ENCODE measurements around the gene PALD1. TPM values are rescaled to one million over a fixed set of nuclear protein-coding genes. Genes with fewer than 3 reads are reported as not detected.
A peak's percentile ranks its signal among the peaks of the same experiment; 100 is the strongest.

Gene PALD1
- total and polyA plus RNA-seq, 2 of the 13 experiments (the other 11 are each of a cell fraction or from before 2014, with no cell fraction given), result 0.07 to 0.09 TPM

DNA sequence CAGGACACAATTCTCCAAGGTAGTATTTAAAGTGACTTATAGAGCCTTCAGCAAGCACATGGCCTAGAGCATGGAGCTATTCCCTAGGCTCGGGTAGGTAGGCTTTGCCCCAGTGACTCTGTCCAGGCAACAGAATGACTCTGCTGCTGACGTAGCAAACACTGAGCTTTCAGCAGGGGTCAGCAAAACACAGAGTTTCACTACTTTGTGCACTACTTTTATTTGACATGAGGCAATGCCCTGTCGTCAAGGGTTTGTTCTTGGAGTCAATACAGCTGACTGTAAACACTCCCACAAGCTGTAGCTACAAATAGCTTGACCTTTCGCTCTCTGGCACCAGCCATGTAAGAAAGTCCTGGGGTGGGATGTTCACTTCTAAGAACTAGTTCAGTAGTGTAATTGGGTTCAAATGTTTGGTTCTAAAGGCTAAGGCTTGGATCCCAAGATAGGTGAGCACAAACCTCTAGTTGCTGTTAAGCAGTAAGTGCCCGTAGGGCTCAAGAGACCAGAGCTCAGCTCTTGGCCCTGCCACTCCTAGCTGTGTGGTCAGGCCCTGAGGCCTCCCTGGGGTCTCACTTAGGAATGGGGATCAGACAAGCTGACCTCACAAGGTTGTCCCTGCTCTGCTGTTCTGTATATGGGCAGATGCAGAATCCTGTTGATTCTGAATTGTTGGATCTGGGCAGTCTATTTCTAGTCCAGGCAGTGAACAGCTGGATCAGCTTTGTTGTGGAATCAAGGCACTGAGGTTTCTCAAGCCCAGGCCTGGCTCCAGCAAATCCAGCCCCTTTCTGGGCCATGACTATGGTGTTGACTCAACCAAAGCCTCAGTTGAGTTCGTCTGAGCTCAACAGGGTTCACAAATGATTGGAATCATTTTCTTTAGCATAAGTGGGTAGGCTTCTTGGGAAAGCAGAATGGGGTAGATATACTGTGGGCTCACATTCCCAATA, 47.8 kb upstream of the PALD1 start (continued):
- TF ChIP-seq, protein P1, sequence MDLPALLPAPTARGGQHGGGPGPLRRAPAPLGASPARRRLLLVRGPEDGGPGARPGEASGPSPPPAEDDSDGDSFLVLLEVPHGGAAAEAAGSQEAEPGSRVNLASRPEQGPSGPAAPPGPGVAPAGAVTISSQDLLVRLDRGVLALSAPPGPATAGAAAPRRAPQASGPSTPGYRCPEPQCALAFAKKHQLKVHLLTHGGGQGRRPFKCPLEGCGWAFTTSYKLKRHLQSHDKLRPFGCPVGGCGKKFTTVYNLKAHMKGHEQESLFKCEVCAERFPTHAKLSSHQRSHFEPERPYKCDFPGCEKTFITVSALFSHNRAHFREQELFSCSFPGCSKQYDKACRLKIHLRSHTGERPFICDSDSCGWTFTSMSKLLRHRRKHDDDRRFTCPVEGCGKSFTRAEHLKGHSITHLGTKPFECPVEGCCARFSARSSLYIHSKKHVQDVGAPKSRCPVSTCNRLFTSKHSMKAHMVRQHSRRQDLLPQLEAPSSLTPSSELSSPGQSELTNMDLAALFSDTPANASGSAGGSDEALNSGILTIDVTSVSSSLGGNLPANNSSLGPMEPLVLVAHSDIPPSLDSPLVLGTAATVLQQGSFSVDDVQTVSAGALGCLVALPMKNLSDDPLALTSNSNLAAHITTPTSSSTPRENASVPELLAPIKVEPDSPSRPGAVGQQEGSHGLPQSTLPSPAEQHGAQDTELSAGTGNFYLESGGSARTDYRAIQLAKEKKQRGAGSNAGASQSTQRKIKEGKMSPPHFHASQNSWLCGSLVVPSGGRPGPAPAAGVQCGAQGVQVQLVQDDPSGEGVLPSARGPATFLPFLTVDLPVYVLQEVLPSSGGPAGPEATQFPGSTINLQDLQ (CRISPR knock-in tag; IDR thresholded peaks at IDR 0.05), result no peak
- TF ChIP-seq PBX3 (CRISPR knock-in tag; IDR thresholded peaks at IDR 0.05; ENCODE audit: borderline replicate concordance), result no peak
- no peak for TF ChIP-seq RFX1 (IDR thresholded peaks at IDR 0.05)
- no peak for TF ChIP-seq KLF9 (CRISPR knock-in tag; IDR thresholded peaks at IDR 0.05; ENCODE audit: low read depth)
- TF ChIP-seq MXI1 (IDR thresholded peaks at IDR 0.05; ENCODE audit: borderline replicate concordance, low read depth, low read length), result 0 out of 3 replicates have a peak, but pooled peaks have one; percentile 22
- TF ChIP-seq HES4 (CRISPR knock-in tag; IDR thresholded peaks at IDR 0.05; ENCODE audit: borderline replicate concordance), result no peak
- TF ChIP-seq, protein P2, sequence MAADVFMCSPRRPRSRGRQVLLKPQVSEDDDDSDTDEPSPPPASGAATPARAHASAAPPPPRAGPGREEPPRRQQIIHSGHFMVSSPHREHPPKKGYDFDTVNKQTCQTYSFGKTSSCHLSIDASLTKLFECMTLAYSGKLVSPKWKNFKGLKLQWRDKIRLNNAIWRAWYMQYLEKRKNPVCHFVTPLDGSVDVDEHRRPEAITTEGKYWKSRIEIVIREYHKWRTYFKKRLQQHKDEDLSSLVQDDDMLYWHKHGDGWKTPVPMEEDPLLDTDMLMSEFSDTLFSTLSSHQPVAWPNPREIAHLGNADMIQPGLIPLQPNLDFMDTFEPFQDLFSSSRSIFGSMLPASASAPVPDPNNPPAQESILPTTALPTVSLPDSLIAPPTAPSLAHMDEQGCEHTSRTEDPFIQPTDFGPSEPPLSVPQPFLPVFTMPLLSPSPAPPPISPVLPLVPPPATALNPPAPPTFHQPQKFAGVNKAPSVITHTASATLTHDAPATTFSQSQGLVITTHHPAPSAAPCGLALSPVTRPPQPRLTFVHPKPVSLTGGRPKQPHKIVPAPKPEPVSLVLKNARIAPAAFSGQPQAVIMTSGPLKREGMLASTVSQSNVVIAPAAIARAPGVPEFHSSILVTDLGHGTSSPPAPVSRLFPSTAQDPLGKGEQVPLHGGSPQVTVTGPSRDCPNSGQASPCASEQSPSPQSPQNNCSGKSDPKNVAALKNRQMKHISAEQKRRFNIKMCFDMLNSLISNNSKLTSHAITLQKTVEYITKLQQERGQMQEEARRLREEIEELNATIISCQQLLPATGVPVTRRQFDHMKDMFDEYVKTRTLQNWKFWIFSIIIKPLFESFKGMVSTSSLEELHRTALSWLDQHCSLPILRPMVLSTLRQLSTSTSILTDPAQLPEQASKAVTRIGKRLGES (CRISPR knock-in tag; IDR thresholded peaks at IDR 0.05; ENCODE audit: borderline replicate concordance), result no peak
- 0 out of 2 replicates have a peak, but pooled peaks have one; percentile 18 for TF ChIP-seq ZNF580 (CRISPR knock-in tag; IDR thresholded peaks at IDR 0.05; ENCODE audit: borderline replicate concordance, low read depth)
- no peak for TF ChIP-seq HNRNPL (IDR thresholded peaks at IDR 0.05; ENCODE audit: low read depth, low read length)
- TF ChIP-seq AGO2 (optimal IDR thresholded peaks at IDR 0.05; ENCODE audit: low read depth, low read length), result no peak
- TF ChIP-seq, protein P3, sequence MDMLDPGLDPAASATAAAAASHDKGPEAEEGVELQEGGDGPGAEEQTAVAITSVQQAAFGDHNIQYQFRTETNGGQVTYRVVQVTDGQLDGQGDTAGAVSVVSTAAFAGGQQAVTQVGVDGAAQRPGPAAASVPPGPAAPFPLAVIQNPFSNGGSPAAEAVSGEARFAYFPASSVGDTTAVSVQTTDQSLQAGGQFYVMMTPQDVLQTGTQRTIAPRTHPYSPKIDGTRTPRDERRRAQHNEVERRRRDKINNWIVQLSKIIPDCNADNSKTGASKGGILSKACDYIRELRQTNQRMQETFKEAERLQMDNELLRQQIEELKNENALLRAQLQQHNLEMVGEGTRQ (IDR thresholded peaks at IDR 0.05; ENCODE audit: low read depth, low read length), result no peak
- TF ChIP-seq, protein P3 (CRISPR knock-in tag; IDR thresholded peaks at IDR 0.05; ENCODE audit: borderline replicate concordance), result no peak
- peak; percentile 61 for TF ChIP-seq FOXP4 (CRISPR knock-in tag; IDR thresholded peaks at IDR 0.05)

Measured in HepG2 (cell line).